ENCODE data around the gene CACNG1.

The CACNG1 gene

DNA sequence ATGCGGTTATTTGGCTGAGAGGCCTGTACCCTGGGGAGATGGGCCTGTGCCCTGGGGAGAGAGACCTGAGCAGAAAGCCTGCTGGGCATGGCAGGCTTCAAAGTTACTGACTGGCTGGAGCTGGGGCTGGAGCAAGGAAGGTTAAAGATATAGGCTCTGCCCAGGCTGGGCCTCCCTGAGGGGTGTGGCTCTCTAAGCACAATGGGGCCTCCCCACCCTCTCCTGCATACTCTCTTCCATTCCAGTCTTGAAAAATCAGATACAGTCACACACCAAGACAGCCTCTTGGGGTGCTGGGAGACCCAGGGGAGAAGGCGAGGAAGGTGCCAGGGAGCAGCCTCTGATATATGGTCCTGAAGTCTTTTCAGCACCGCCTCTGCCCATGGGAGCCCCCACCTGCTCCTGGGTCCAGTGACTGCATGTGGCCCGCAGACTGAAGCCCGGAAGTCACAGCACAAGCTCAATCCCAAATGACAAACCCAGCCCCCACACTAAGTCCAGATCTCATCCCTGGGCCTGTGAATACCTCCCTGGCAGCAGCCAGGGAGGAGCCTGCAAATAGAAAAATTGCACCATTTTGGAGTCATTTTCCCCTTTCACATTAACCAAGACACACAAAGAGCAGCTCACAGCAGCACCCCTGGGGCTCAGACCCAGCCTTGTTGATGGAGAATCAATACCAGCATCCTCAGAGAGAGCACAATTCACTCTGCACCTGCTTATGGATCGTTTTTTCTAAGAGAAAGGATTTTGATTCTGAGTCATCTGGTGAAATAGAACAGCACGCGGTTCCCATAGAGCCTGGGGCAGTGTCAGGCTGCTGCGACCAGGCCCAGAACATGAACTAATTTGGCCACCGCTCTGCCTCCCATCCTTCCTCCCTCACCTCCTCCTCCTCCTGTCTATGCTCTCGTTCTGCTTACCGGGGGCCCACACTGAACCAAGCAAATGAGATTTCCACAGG lies 25.6 kb upstream of the CACNG1 start:
- no peak overlapping the region for H3K27ac ChIP-seq
- TF ChIP-seq ZFX (IDR thresholded peaks at IDR 0.05) (no peak), CTCF (conservative IDR thresholded peaks at IDR 0.05) (no peak)

DNA sequence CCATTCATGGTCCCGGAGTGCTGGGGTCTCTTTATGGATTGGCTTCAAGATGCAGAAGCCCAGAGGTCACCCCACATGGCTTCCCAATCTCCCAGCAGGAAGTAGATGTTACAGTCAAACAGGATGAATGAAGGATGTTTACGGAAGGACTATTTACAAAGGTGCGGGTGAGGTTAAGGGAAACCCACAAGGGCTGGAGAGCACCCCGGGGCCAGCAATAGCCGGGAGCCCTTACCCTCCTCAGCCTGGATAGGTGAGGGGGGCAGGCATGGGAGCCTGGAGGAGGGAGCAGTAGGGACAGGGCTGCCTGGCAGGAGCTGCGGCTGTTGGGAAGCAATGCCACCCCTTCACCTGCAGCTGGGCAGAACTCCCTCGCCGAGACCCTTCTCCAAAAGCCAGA lies 24.5 kb upstream of the CACNG1 start:
- TF ChIP-seq CTCF (conservative IDR thresholded peaks at IDR 0.05), result no peak
- no peak for TF ChIP-seq ZFX (IDR thresholded peaks at IDR 0.05)

GRCh38 chr17:67020293-67020766 lies 24.0 kb upstream of the CACNG1 start:
- no peak overlapping the region for H3K27ac ChIP-seq
- TF ChIP-seq CTCF (conservative IDR thresholded peaks at IDR 0.05) (no peak), ZFX (IDR thresholded peaks at IDR 0.05) (no peak)

More for the DNA sequence above, 24.5 kb upstream of the CACNG1 start:
- no peak overlapping the region for H3K27ac ChIP-seq

DNA sequence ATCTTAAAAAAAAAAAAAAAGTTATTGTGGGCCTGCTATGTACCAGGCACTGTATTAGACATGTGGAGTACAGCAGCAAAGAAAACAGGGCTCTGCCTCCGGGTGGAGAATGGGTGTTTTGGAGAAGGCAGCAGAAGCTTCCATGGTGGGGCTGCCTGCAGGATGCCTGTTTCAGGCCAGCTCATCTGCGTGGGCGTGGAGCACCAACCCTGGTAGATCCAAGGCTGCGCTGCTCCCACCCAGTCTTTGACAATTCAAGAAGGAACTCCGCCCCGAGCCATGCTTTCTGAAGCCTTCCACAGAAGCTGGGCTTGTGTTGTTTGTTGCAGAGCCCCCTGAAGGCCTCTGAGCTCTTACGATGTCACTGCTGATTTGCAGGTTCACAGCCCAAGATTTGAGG lies 23.2 kb upstream of the CACNG1 start:
- H3K27ac ChIP-seq, result no peak overlapping the region
- TF ChIP-seq ZFX (IDR thresholded peaks at IDR 0.05) (no peak), CTCF (conservative IDR thresholded peaks at IDR 0.05) (no peak)

DNA sequence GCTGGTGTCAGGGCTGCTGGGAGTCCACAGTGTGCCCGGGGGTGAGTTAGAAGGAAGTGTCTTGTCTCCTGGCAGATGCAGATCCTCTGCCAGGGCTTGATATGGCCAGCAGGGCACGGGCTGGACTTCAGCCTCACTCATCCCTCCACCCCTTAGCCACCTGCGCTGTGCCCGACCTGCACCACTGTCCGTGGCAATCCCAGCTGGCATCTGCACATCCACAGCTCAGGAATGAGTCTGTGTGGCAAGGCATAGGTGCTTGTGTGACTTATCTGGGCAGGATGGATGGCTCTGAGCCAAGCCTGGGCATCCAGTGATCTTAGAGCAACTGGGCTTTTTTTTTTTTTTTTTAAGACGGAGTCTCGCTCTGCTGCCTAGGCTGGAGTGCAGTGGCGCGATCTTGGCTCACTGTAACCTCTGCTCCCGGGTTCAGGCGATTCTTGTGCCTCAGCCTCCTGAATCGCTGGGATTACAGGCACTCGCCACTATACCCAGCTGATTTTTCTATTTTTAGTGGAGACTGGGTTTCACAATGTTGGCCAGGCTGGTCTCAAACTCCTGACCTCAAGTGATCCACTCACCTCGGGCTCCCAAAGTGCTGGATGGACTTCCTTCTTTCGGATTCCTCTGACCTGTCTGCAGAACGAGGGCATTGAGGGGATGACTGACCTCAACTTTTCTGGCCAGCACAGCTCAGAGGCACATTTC lies 22.5 kb upstream of the CACNG1 start:
- H3K27ac ChIP-seq, result no peak overlapping the region
- TF ChIP-seq ZFX (IDR thresholded peaks at IDR 0.05) (no peak), CTCF (conservative IDR thresholded peaks at IDR 0.05) (no peak)

DNA sequence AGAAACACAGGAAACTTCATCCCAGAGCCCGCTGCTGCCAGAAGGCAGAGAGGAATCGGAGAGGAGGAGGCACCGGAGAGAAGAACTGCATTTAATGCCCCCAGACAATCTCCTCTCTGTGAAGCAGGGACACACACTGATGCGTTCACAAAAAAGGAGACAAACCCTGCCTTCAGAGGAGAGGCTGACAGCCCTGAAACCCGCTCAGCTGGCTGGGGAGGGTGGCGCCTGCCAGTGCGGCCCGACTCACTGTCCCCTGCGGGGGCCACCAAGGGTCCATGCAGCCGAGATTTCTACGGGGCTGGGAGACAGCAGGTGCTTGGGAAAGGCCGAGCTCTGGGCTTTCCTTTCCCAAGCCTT lies 21.9 kb upstream of the CACNG1 start:
- TF ChIP-seq CTCF (conservative IDR thresholded peaks at IDR 0.05) (no peak), ZFX (IDR thresholded peaks at IDR 0.05) (no peak)

DNA sequence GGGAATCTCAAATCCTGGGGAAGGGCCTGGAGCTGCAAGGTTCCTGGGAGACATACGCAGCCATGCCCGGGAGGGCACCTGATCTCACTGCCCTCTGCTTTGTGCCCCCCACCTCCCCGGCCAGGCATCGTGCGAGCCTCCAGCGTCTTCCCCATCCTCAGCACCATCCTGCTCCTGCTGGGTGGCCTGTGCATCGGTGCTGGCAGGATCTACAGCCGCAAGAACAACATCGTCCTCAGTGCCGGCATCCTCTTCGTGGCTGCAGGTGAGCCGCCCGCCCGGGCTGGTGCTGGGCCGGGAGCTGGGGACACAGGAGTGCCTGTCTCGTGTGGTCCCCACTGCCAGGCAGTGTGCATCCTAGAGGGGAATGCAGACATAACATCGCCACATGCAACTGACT lies 19.6 kb upstream of the CACNG1 start:
- no peak overlapping the region for H3K27ac ChIP-seq
- TF ChIP-seq CTCF (conservative IDR thresholded peaks at IDR 0.05) (no peak), ZFX (IDR thresholded peaks at IDR 0.05) (no peak)

More for the DNA sequence above, 21.9 kb upstream of the CACNG1 start:
- no peak overlapping the region for H3K27ac ChIP-seq

Data from C4-2B (cell line).